OCI-M1 (cell line): ENCODE measurements around the gene COL25A1.
A peak's percentile ranks its signal among the peaks of the same experiment; 100 is the strongest.
"Not testable (repeated sequence)": the region's sequence is repeated elsewhere in the genome, so short reads cannot be mapped to it uniquely, and the experiment has no call there.

Experiments used
- DNase-seq: peaks from one replicate; lab custom pipeline; 2025; lab: John Stamatoyannopoulos, UW

COL25A1 gene

GRCh38 chr4:108950158-108950915 is 352.1 kb downstream of the COL25A1 start:
- peak; percentile 71 for DNase-seq

GRCh38 chr4:108947526-108947925 is 354.9 kb downstream of the COL25A1 start:
- peak; percentile 49 for DNase-seq

DNA sequence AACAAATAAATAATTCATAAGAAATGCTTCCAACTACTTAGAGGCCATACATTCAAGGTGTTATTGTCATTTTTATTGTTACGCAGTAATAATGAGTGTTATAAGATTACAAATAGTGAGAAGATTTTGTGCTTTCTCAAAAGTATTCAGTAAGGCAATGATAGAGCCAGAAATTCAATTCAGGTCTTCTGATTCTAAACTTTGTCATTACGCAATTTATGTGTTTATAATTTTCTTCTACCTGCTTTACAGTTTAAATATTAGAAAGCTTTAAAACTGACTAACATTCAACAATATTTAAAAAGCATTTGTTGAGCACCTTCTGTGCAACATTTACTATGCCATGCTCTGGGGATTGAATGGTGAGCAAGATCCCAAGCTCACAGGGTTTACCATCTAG is 356.2 kb downstream of the COL25A1 start:
- DNase-seq: no peak

DNA sequence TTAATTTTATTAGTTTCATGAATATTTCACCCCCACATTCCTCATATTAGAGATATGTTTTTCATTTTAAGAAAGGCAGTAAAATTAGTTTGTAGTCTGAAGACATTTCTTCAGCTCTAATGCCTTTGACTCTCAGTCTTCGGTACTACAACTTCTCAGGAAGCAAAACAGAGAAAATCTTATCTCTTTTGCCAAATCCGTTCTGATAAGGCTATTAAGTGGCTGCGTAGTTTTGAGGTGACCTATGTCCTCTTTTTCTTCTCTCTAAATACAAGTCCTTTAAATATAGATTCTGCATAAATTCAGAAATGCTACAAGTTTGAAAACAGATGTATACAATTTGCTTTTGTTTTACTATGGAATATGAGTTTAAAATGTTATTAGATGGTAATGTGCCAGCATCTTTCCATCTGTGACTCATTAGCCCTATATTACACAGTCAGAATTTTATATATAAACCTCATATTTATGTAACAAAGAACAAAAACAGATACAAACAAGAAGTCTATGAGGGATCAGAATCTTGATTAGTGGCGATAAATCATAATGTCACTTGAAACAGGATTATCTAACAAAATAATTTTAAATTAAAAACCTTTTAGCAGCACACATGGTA is 358.4 kb downstream of the COL25A1 start:
- DNase-seq: no peak

DNA sequence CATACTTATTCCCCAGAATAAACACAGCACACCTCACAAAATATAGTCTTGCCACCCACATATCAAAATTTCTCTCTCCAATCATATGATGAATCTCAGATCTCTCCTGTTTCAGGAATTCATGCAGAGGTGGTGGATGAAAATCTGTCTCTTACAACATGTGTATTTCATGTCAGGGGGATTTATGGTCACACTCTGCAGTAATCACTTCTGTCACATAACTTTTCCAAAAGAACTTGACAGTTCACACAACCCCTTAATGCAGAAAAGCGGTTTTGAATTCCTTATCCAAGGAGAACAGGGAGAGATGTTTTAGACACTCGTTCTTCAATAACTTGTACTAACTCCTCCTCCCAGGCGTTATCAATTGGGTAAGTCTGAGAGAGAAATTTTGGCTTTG is 359.1 kb downstream of the COL25A1 start:
- no peak for DNase-seq

- no peak for DNase-seq
Observed at GRCh38 chr4:108941904-108942430, 360.5 kb downstream of the COL25A1 start.

DNA sequence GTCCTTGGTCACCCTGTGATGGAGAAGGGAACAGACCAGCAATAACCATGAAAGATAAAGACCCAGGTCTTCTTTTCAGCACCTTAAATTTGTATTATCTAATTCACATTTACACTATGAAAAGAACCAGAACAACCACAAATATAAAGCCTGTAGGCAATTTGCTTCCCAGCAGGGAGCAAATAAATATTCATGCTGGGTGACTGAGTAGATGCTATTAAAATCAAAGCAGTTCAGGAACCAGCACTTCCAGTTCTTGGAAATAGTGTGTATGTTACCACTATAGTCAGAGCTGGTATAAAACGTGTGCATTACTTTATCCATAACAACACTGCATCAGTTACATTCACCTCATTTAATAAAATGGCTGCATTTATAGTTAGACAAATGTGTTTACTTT is 361.8 kb downstream of the COL25A1 start:
- no peak for DNase-seq

- DNase-seq: no peak
Observed at GRCh38 chr4:108940149-108940548, 362.3 kb downstream of the COL25A1 start.

DNA sequence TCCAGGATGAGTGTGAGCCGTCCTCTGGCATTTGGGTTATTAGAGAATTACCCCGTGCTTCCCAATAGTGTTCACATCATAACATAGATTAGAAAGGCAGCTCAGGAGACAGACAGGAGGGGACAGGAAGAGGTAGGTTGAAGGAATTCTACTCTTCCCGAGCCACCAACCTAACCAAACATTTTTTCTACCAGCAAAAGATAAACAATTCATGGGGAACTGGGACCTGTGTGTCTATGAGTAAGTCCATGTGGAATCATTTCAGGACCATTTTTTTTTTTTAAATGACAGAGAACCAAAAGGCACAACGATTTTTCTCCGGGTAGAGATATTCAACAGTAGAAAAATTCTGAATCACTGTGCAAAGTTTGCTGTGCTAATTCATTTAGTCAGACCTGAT is 365.4 kb downstream of the COL25A1 start:
- DNase-seq: no peak

DNA sequence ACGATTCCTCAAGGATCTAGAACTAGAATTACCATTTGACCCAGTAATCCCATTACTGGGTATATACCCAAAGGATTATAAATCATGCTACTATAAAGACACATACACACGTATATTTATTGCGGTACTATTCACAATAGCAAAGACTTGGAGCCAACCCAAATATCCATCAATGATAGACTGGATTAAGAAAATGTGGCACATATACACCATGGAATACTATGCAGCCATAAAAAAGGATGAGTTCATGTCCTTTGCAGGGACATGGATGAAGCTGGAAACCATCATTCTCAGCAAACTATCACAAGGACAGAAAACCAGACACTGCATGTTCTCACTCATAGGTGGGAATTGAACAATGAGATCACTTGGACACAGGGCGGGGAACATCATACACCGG is 368.5 kb downstream of the COL25A1 start:
- not testable (repeated sequence) for DNase-seq

- DNase-seq: no peak
Observed at GRCh38 chr4:108933046-108933445, 369.4 kb downstream of the COL25A1 start.

- DNase-seq: no peak
Observed at GRCh38 chr4:108931926-108932325, 370.5 kb downstream of the COL25A1 start.

DNA sequence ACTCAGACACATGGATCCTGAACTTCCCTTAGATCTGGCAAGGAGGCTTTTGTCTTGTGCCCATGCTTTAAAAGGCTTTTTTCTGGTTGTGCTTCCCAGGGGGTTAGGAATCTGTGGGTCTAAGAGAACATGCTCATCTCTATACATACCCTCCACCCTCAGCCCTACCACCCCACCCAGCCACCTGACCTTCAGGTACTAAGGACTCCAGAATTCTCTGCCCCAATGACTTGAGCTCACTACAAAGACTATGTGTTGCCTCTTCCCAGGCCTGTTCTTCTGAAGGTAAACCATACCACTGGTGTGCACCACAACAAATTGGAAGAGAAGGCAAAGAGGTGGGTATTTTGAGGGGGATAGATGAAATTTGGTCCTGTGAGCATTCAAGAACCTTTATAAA is 372.3 kb downstream of the COL25A1 start:
- no peak for DNase-seq

- DNase-seq: no peak
Observed at GRCh38 chr4:108926781-108927180, 375.7 kb downstream of the COL25A1 start.

GRCh38 chr4:108926061-108926460 is 376.4 kb downstream of the COL25A1 start:
- DNase-seq: no peak

DNA sequence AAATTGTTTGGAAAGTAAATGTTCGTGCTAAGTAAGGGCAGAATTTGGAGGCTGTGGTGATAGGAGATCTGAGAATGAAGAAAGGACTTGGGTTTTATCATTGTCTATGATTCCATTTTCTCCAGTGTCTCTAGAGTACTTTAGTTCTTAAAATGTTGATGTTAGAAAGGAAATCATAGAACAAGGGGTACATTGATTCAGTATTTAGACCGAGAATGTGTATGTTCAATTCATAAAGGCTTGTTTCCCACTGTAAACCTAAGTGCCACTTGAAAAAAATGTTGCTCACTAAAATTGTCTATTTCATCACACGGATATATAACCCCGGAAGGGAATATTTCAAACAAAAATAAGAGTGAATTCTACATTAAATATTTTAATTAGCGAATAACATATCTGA is 380.3 kb downstream of the COL25A1 start:
- no peak for DNase-seq

DNA sequence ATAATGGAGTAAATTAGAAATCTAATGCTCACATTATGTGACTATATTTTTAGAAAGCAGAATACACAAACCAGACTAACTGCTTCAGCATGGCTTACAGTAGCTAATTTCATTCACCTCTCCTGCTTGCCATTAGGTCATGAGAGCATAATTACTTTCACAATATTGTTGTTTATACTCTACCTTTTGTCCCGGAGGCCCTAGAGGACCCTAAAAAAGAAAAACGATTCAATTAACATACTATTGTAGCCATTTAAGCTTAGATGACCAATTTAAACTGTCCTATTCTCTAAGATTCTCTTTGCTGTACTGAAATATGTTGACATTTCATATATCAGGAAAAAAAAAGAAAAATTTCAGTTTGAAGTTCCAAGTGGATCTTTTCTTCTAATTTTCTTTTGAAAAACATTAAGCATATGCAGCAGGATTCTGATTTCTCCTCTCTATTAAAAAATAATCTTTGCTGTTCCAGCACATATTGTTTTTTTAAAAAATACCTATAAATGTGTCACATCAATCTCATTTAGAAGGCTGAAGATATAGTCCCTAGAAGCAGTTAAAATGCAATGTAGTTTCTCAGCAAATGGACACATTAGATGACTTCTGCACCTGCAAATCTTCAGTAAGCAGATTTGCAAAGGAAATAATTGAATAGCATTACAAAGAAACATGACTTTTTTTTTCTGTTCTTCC is 381.9 kb downstream of the COL25A1 start:
- no peak for DNase-seq

- DNase-seq: no peak
Observed at GRCh38 chr4:108919226-108919893, 383.1 kb downstream of the COL25A1 start.

DNA sequence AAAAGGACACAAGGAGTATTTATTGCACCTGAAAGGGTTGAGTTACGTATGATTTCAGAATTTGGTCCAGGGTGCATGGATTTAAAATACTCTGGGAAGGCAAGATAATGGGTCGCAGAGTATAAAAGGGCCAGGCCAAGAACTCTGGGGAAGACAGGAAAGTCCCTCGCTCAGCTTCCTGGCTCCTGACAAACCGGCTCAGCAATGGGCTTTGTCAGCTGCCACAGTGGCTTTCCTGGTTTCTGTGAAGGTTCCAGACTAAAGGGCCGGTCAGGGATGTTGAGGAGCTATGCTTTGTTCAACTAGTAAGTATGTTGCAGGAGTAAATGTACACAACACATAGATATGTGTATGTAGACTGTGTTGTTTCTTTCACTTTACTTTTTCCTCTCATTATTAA is 385.2 kb downstream of the COL25A1 start:
- no peak for DNase-seq

DNA sequence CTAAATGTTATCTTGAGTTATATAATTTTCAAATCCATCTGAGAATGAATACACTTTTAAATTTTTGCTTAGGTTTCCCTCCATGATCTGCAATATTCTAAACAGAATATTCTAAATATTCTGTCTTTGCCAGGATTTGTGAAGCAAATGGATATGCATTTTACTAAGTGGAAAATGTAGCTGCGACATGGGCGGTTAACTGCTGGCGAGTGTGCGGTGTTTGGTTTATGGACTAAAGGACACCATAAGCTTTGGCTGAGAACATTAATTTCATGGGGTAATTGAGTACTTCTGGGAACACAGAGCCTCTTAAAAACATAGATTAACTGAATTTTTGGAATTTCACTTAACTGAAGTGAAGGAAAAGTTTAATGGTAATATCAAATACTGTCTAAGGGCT is 385.8 kb downstream of the COL25A1 start:
- no peak for DNase-seq

DNA sequence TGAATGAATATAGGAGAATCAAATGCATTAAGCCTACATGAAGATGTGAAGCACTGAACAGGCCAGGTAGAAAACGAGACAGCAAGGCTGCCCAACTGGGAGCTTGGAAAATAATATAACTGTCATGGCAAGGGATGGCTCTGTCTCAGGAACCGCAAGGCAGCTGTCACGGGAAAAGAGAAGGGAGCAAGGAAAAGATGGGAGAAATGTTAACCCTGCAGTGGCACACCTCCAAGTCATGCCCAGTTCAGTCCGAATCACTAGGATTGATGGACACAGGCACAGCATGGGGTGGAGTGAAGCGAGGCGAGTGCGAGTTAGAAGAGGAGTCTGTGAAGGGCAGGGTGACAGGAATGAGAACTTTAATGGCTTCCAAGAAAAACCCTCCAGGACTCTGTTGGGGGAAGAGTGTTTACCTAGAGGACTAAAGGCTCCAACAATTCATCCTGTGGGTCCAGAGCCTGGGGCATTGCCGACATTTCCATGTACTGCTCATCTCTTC is 395.5 kb downstream of the COL25A1 start:
- DNase-seq: no peak

DNA sequence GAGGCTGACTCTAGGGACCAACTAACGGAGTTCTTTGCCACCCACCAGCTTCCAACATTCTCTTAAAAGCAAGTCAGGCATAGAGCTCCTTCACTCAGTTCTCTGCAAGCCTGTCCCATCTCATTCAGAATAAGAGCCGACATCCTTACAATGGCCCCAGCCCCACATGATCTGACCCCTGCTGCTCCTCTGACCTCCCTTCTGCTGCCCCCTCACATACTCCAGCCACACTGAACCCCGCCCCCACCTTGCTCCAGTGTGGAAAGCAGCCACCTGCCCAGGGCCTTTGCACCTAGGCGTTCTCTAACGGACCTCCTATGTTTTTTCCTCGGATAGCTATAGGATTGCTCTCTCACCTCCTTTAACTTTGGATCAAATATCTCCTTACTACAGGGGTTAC is 396.5 kb downstream of the COL25A1 start:
- no peak for DNase-seq
